Measurements from ENCODE around the gene CCL26. TPM values are rescaled to one million over a fixed set of nuclear protein-coding genes. Genes with fewer than 3 reads are reported as not detected.
"Not testable (repeated sequence)": the region's sequence is repeated elsewhere in the genome, so short reads cannot be mapped to it uniquely, and the experiment has no call there.

CCL26 gene
- total RNA-seq, 1 donor from 2014 or later: not detected

- no peak for DNase-seq
Observed at GRCh38 chr7:75738604-75738974, 33.4 kb downstream of the CCL26 start, which contains the start of gene HIP1. Gene HIP1, minus strand, starts transcription at chr7:75738941. Its CDS starts 21 bp downstream, at chr7:75738920.

GRCh38 chr7:75737856-75738603, 34.0 kb downstream of the CCL26 start:
- no peak for DNase-seq

- no peak for DNase-seq
Observed at GRCh38 chr7:75735581-75736350, 36.2 kb downstream of the CCL26 start.

- no peak for DNase-seq
Observed at GRCh38 chr7:75734586-75735458, 37.2 kb downstream of the CCL26 start.

- DNase-seq: peak; percentile 41
Observed at GRCh38 chr7:75732764-75733630, 39.0 kb downstream of the CCL26 start.

GRCh38 chr7:75732016-75732521, 39.9 kb downstream of the CCL26 start:
- DNase-seq: no peak

- no peak for DNase-seq
Observed at GRCh38 chr7:75729851-75730274, 42.1 kb downstream of the CCL26 start.

- DNase-seq: peak; percentile 26
Observed at GRCh38 chr7:75727881-75728593, 44.0 kb downstream of the CCL26 start.

GRCh38 chr7:75727351-75727750, 44.7 kb downstream of the CCL26 start:
- DNase-seq: not testable (repeated sequence)

- DNase-seq: no peak
Observed at GRCh38 chr7:75725306-75725705, 46.7 kb downstream of the CCL26 start.

- no peak for DNase-seq
Observed at GRCh38 chr7:75723444-75723843, 48.6 kb downstream of the CCL26 start.

- peak; percentile 22 for DNase-seq
Observed at GRCh38 chr7:75722373-75722772, 49.6 kb downstream of the CCL26 start.

- DNase-seq: not testable (repeated sequence)
Observed at GRCh38 chr7:75721922-75722321, 50.1 kb downstream of the CCL26 start.

GRCh38 chr7:75721426-75721825, 50.6 kb downstream of the CCL26 start:
- no peak for DNase-seq

- no peak for DNase-seq
Observed at GRCh38 chr7:75719626-75720025, 52.4 kb downstream of the CCL26 start.

Other genes with a start within 250 kb of the CCL26 start
- 60.2 and 79.1 TPM in 2 replicates for gene HIP1, start 33.3 kb downstream of the CCL26 start, total RNA-seq
- gene CCL24, start 41.6 kb upstream of the CCL26 start, total RNA-seq: not detected in 2 replicates
- 15.3 and 18.1 TPM in 2 replicates for gene RHBDD2, start 106.8 kb upstream of the CCL26 start, total RNA-seq
- 87.0 and 102 TPM in 2 replicates for gene POR, start 142.9 kb upstream of the CCL26 start, total RNA-seq
- 43.4 and 47.8 TPM in 2 replicates for gene TMEM120A, start 222.4 kb upstream of the CCL26 start, total RNA-seq

Data from dermis blood vessel endothelial cell (primary cell).